Heart left ventricle (tissue), 16 donors: ENCODE data around the gene GADD45GIP1. TPM values are rescaled to one million over a fixed set of nuclear protein-coding genes. Genes with fewer than 3 reads are reported as not detected.

Experiments
- ATAC-seq, 4 donors: fragments of 200-7000 bp; cut with Tn5 transposase; one replicate each; pipeline ENCODE4 v1.9.1; 2020 to 2022; ENCODE audit warnings: moderate library complexity in 4 of 4, mild to moderate bottlenecking in 3 of 4, moderate number of reproducible peaks in 1 of 4
- DNase-seq, 5 donors: peaks; one replicate each; pipeline ENCODE4 v3.0.0-alpha.2; 2020
- H3K27ac ChIP-seq, 12 donors: fragments of 200-600 bp; sonication (generic) in 4 of 12; one replicate each; pipeline versions ENCODE4 v1.5.0 to v1.8.0; 2016 to 2022; ENCODE audit warnings: mild to moderate bottlenecking in 2 of 12
- H3K27me3 ChIP-seq, 9 donors: fragments of 200-600 bp; sonication (generic) in 2 of 9; one replicate each; pipeline versions ENCODE4 v1.5.1 to v1.8.0; 2016 to 2022; ENCODE audit warnings: mild to moderate bottlenecking in 3 of 9
- H3K36me3 ChIP-seq, 9 donors: fragments of 200-600 bp; sonication (generic) in 2 of 9; one replicate each; pipeline versions ENCODE4 v1.5.0 to v1.8.0; 2018 to 2022; ENCODE audit warnings: mild to moderate bottlenecking in 2 of 9
- H3K4me1 ChIP-seq, 12 donors: fragments of 200-600 bp; sonication (generic) in 4 of 12; one replicate each; pipeline versions ENCODE4 v1.5.0 to v1.8.0; 2016 to 2022; ENCODE audit warnings: mild to moderate bottlenecking in 3 of 12
- H3K4me3 ChIP-seq, 12 donors: fragments of 200-600 bp; sonication (generic) in 4 of 12; one replicate each; pipeline versions ENCODE4 v1.5.0 to v1.8.0; 2017 to 2022; ENCODE audit warnings: mild to moderate bottlenecking in 9 of 12, moderate library complexity in 4 of 12
- H3K9me3 ChIP-seq, 12 donors: fragments of 200-600 bp; sonication (generic) in 4 of 12; one replicate each; pipeline versions ENCODE4 v1.5.0 to v1.8.0; 2016 to 2022; ENCODE audit warnings: mild to moderate bottlenecking in 1 of 12
- CTCF ChIP-seq, 12 donors: fragments of 200-600 bp; sonication (generic) in 4 of 12; IDR thresholded peaks; one replicate each; pipeline versions ENCODE4 v1.5.0 to v1.8.0; 2018 to 2022; ENCODE audit warnings: antibody characterized with exemption in 12 of 12, mild to moderate bottlenecking in 5 of 12
- POLR2A ChIP-seq, 2 donors: fragments of 450-650 bp; IDR thresholded peaks; one replicate each; pipeline ENCODE4 v1.6.1; 2017; ENCODE audit warnings: antibody characterized with exemption in 2 of 2, mild to moderate bottlenecking in 2 of 2, moderate library complexity in 2 of 2
- WGBS, 4 donors: extraction: QIAGEN DNeasy Blood & Tissue Kit in 2 of 4; methylation state at CpG; one replicate each; pipeline versions ENCODE4 v1.1.5 to v1.1.7; 2013 to 2018; 5-methylcytosine and 5-hydroxymethylcytosine counted together
- intact Hi-C, 10 donors: fragments of 100-400 bp; cut with DNase I; formaldehyde crosslinking; loops; one replicate each; pipeline versions ENCODE4 v1.11.1 to v1.14.2; 2022
- polyA plus RNA-seq, 2 donors: library from polyadenylated mRNA; stranded (reverse); fragments of 200-250 nt; gene quantifications; one replicate each; pipeline ENCODE4 v1.2.3, GENCODE V29; 2013
- total RNA-seq, 9 donors: library from RNA; depleted of rRNA in 2 of 9; stranded (reverse); fragments of >200 nt in 2 of 9; fragmentation: NEBNext Ultra II Directional in 3 of 9; extraction: Animal tissue kit (Norgen Biotek cat#: 25700) in 3 of 9; gene quantifications; one replicate each; pipeline versions ENCODE4 v1.1.0 to v1.2.4, GENCODE V29; 2016 to 2023
- donor health status: ischemic (EF 13 %, LVEDD 7.1; RV severe dilation, severe dysfunction).
- donor health status: healthy with polysubstance abuse.
- donor health status: DM: no; HTN: yes; CAD: no.
- donor health status: DM: no; HTN: no; CAD: no.
- donor health status: ischemic (EF 25% LVEDD 6.9; RV normal size, moderate dysfunction).
- donor health status: ischemic (EF 25% LVEDD 5.7; RV mildly dilated, moderate dysfunction).
- donor health status: healthy.
- donor health status: DM: yes; HTN: yes; CAD: no.
- donor health status: ischemic (EF 35%, LVEDD 5.7; RV mildly dilated, moderate dysfunction).
- donor health status: nonischemic (EF 11% LVEDD 7.7; RV severe dilation, severe dysfunction).
- donor health status: DM: yes; HTN: yes; CAD: no.
- donor health status: PGD.
- donor health status: ischemic (EF 29% LVEDD 5.4; RV normal size, mild dysfunction).
- donor health status: nonischemic (EF 23%, LVEDD 6.1; RV moderate dilation, normal function).

The GADD45GIP1 gene
- total and polyA plus RNA-seq, 11 donors = 17.2 to 119 (median 30.4) TPM

GRCh38 chr19:12938779-12939601, 18.0 kb downstream of the GADD45GIP1 start:
- intact Hi-C loops = loop anchor here in 2 of 10 donors (2.0 to 10.0 kb wide), 2 partner anchors 48 to 54 kb away; partner anchors contain the start of genes DNASE2 (in 1 of the 2), GCDH (in 1 of the 2) and KLF1 (in 1 of the 2)
- Histone ChIP-seq H3K36me3 (peaks cover 2 to 49% (median 43%) of the 10 kb centered on the region in 9 donors), H3K27me3 (no peaks in the 10 kb centered on the region), H3K4me1 (peaks cover 6 to 63% (median 36%) of the 10 kb centered on the region in 12 donors), H3K9me3 (no peaks in the 10 kb centered on the region), H3K4me3 (peak overlapping the region; percentile 63 to 99 (median 95)), H3K27ac (peak overlapping the region; percentile 75 to 96 (median 92))
- ATAC-seq (peak in 3 of 4 donors; percentile 0 to 24 (median 7)), DNase-seq (peak in 1 of 5 donors; percentile 50)
- WGBS, 4 donors = 0 to 1% (median 0%) methylated on average over 45 to 54 of the region's 54 CpGs
- peak in 3 of 12 donors; percentile 16 to 24 (median 24) for TF ChIP-seq CTCF (IDR thresholded peaks at IDR 0.05)
- no peak for TF ChIP-seq POLR2A (IDR thresholded peaks at IDR 0.05)

GRCh38 chr19:12937927-12938778, 18.9 kb downstream of the GADD45GIP1 start, which contains the start of gene CALR:
Gene CALR, plus strand, starts transcription at chr19:12938609. Its CDS starts 71 bp downstream, at chr19:12938680.
- H3K9me3 ChIP-seq = no peaks in the 10 kb centered on the region
- DNase-seq (peak; percentile 99 to 100 (median 100)), ATAC-seq (peak; percentile 92 to 95 (median 95))
- H3K27me3 ChIP-seq = no peaks in the 10 kb centered on the region
- peak within 1 kb of the TSS; percentile 63 to 99 (median 95) for H3K4me3 ChIP-seq
- 0 to 1% (median 0%) methylated on average over 42 to 63 of the region's 63 CpGs for WGBS, 4 donors
- H3K4me1 ChIP-seq = peaks cover 6 to 58% (median 35%) of the 10 kb centered on the region in 12 donors
- peaks cover 2 to 41% (median 34%) of the 10 kb centered on the region in 9 donors for H3K36me3 ChIP-seq
- H3K27ac ChIP-seq = peak within 1 kb of the TSS; percentile 75 to 96 (median 92)
- peak; percentile 100 for TF ChIP-seq POLR2A (IDR thresholded peaks at IDR 0.05)
- no peak for TF ChIP-seq CTCF (IDR thresholded peaks at IDR 0.05)
- intact Hi-C loops = loop anchor here in 2 of 10 donors (2.0 to 10.0 kb wide), 2 partner anchors 47 to 53 kb away; partner anchors contain the start of genes DNASE2 (in 1 of the 2), GCDH (in 1 of the 2) and KLF1 (in 1 of the 2)

GRCh38 chr19:12937093-12937926, 19.7 kb downstream of the GADD45GIP1 start:
- H3K9me3 ChIP-seq = no peaks in the 10 kb centered on the region
- H3K4me1 ChIP-seq = peaks cover 12 to 57% (median 39%) of the 10 kb centered on the region in 12 donors
- no peaks in the 10 kb centered on the region for H3K27me3 ChIP-seq
- intact Hi-C loops = loop anchor here in 1 of 10 donors (10.0 kb wide), 1 partner anchor 53 kb away; the partner anchor contains the start of genes DNASE2 and KLF1
- DNase-seq (peak in 1 of 5 donors; percentile 50), ATAC-seq (no peak)
- peak overlapping the region in 11 of 12 donors; percentile 17 to 94 (median 58) for H3K27ac ChIP-seq
- H3K4me3 ChIP-seq = peak overlapping the region; percentile 20 to 99 (median 95)
- TF ChIP-seq CTCF (IDR thresholded peaks at IDR 0.05) (no peak), POLR2A (IDR thresholded peaks at IDR 0.05) (no peak)
- 24 to 38% (median 28%) methylated on average over 17 to 23 of the region's 23 CpGs for WGBS, 4 donors
- peaks cover 2 to 32% (median 26%) of the 10 kb centered on the region in 9 donors for H3K36me3 ChIP-seq
